Measurements from ENCODE around the gene S100Z. TPM values are rescaled to one million over a fixed set of nuclear protein-coding genes. Genes with fewer than 3 reads are reported as not detected.
"Not testable (repeated sequence)": the region's sequence is repeated elsewhere in the genome, so short reads cannot be mapped to it uniquely, and the experiment has no call there.

Gene S100Z
- total and polyA plus RNA-seq, 9 donors: 0.08 to 1.2 (median 0.22) TPM; not detected in 5

- H3K9me3 ChIP-seq: no peaks in the 10 kb centered on the region
- no peaks in the 10 kb centered on the region for H3K36me3 ChIP-seq
- TF ChIP-seq POLR2A (IDR thresholded peaks at IDR 0.05) (no peak), CTCF (IDR thresholded peaks at IDR 0.05) (no peak), EP300 (IDR thresholded peaks at IDR 0.05) (no peak)
- no peak for DNase-seq
- H3K27ac ChIP-seq: no peak overlapping the region
- no peaks in the 10 kb centered on the region for H3K27me3 ChIP-seq
- intact Hi-C loops (cut with DNase I): no loop called here
- WGBS, 3 donors: 70 to 87% (median 76%) methylated on average over 4 of the region's 4 CpGs
- no peak overlapping the region for H3K4me3 ChIP-seq
- no peaks in the 10 kb centered on the region for H3K4me1 ChIP-seq (ENCODE audit: insufficient read depth)
Observed at GRCh38 chr5:76809141-76809540, 40.7 kb upstream of the S100Z start.

GRCh38 chr5:76810236-76810635 lies 39.6 kb upstream of the S100Z start:
- 86 to 94% (median 92%) methylated on average over 6 of the region's 6 CpGs for WGBS, 3 donors
- H3K4me1 ChIP-seq (ENCODE audit: insufficient read depth): no peaks in the 10 kb centered on the region
- H3K36me3 ChIP-seq: no peaks in the 10 kb centered on the region
- no peak overlapping the region for H3K27ac ChIP-seq
- intact Hi-C loops (cut with DNase I): no loop called here
- no peak for TF ChIP-seq EP300 (IDR thresholded peaks at IDR 0.05)
- TF ChIP-seq CTCF (IDR thresholded peaks at IDR 0.05): no peak
- TF ChIP-seq POLR2A (IDR thresholded peaks at IDR 0.05): no peak
- no peaks in the 10 kb centered on the region for H3K27me3 ChIP-seq
- DNase-seq: no peak
- no peak overlapping the region for H3K4me3 ChIP-seq
- H3K9me3 ChIP-seq: no peaks in the 10 kb centered on the region

- TF ChIP-seq CTCF (IDR thresholded peaks at IDR 0.05) (no peak), EP300 (IDR thresholded peaks at IDR 0.05) (no peak), POLR2A (IDR thresholded peaks at IDR 0.05) (no peak)
- H3K9me3 ChIP-seq: no peaks in the 10 kb centered on the region
- H3K27ac ChIP-seq: no peak overlapping the region
- intact Hi-C loops (cut with DNase I): no loop called here
- no peaks in the 10 kb centered on the region for H3K27me3 ChIP-seq
- no peaks in the 10 kb centered on the region for H3K36me3 ChIP-seq
- no peak for DNase-seq
- no peaks in the 10 kb centered on the region for H3K4me1 ChIP-seq (ENCODE audit: insufficient read depth)
- 91 to 95% (median 94%) methylated on average over 5 of the region's 5 CpGs for WGBS, 3 donors
- no peak overlapping the region for H3K4me3 ChIP-seq
Observed at GRCh38 chr5:76811214-76811613, 38.6 kb upstream of the S100Z start.

- H3K36me3 ChIP-seq; H3K4me3 ChIP-seq; H3K27me3 ChIP-seq; DNase-seq; H3K27ac ChIP-seq; H3K9me3 ChIP-seq; intact Hi-C loops (cut with DNase I); H3K4me1 ChIP-seq (ENCODE audit: insufficient read depth): not testable (repeated sequence)
- WGBS, 3 donors: 91 to 100% (median 94%) methylated on average over 9 to 32 of the region's 32 CpGs
Observed at GRCh38 chr5:76812209-76812608, 37.6 kb upstream of the S100Z start.

GRCh38 chr5:76813982-76814562 lies 35.7 kb upstream of the S100Z start:
- no peak for DNase-seq
- Histone ChIP-seq H3K27me3 (no peaks in the 10 kb centered on the region), H3K4me3 (no peak overlapping the region), H3K4me1 (ENCODE audit: insufficient read depth) (no peaks in the 10 kb centered on the region), H3K27ac (no peak overlapping the region), H3K36me3 (no peaks in the 10 kb centered on the region), H3K9me3 (no peaks in the 10 kb centered on the region)
- intact Hi-C loops (cut with DNase I): no loop called here
- no peak for TF ChIP-seq CTCF (IDR thresholded peaks at IDR 0.05)
- no peak for TF ChIP-seq EP300 (IDR thresholded peaks at IDR 0.05)
- TF ChIP-seq POLR2A (IDR thresholded peaks at IDR 0.05): no peak
- WGBS, 3 donors: 88 to 91% (median 88%) methylated on average over 4 of the region's 4 CpGs
